ENCODE results near the gene PTPRB.

PTPRB gene

DNA sequence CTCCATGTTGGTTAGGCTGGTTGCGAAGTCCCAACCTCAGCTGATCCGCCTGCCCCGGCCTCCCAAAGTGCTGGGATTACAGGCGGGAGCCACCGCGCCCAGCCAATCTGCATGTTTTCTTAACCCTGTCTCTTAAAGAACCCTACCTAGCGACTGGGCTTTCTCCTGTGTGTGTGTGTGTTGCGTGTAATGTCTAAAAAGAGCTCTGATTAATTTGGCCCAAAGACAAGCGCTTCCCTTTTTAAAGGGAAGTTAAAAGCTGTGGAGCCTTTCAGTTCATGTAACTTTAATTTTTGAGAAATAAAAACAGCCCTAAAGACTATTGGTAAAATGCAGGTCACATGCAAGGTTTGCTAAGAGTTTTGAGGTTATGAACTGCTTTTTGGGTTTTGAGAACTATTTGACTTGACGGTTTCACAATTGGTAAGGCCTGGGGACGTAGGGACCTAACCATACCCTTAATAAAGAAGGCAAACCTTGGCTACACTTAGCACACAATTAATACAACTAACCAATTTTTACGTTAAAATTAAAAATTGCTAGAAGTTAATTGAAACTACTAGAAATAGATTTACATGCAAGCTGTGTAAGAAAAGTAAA, 167.9 kb downstream of the PTPRB start:
- Histone ChIP-seq H3K79me2 (ENCODE audit: insufficient read depth, low read length) (no peaks in the 10 kb centered on the region), H3K9me3 (ENCODE audit: insufficient read depth, low read length, severe bottlenecking) (no peaks in the 10 kb centered on the region), H3K27ac (ENCODE audit: low read length) (no peak overlapping the region), H3K9ac (ENCODE audit: low read depth, low read length) (no peak overlapping the region), H3K4me1 (ENCODE audit: insufficient read depth, low read length) (no peaks in the 10 kb centered on the region), H4K20me1 (ENCODE audit: insufficient read depth, low read length) (no peaks in the 10 kb centered on the region), H3K4me3 (ENCODE audit: low read depth in 1 of 2, low read length in 2 of 2) (no peak overlapping the region), H3K27me3 (ENCODE audit: insufficient read depth, low read length, poor library complexity) (no peaks in the 10 kb centered on the region), H3K36me3 (ENCODE audit: insufficient read depth, low read length) (no peaks in the 10 kb centered on the region), H3K4me2 (ENCODE audit: insufficient read depth, low read length) (no peak overlapping the region), H2AFZ (ENCODE audit: low read depth, low read length) (no peak overlapping the region)
- DNase-seq: no peak
- TF ChIP-seq EZH2 (IDR thresholded peaks at IDR 0.05; ENCODE audit: borderline replicate concordance, low read depth, low read length, severe bottlenecking): no peak
- TF ChIP-seq, protein P1, sequence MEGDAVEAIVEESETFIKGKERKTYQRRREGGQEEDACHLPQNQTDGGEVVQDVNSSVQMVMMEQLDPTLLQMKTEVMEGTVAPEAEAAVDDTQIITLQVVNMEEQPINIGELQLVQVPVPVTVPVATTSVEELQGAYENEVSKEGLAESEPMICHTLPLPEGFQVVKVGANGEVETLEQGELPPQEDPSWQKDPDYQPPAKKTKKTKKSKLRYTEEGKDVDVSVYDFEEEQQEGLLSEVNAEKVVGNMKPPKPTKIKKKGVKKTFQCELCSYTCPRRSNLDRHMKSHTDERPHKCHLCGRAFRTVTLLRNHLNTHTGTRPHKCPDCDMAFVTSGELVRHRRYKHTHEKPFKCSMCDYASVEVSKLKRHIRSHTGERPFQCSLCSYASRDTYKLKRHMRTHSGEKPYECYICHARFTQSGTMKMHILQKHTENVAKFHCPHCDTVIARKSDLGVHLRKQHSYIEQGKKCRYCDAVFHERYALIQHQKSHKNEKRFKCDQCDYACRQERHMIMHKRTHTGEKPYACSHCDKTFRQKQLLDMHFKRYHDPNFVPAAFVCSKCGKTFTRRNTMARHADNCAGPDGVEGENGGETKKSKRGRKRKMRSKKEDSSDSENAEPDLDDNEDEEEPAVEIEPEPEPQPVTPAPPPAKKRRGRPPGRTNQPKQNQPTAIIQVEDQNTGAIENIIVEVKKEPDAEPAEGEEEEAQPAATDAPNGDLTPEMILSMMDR (IDR thresholded peaks at IDR 0.05; ENCODE audit: borderline replicate concordance, extremely low read depth, low read length, poor library complexity, severe bottlenecking): no peak
- ATAC-seq (ENCODE audit: insufficient read depth, low read depth): no peak

DNA sequence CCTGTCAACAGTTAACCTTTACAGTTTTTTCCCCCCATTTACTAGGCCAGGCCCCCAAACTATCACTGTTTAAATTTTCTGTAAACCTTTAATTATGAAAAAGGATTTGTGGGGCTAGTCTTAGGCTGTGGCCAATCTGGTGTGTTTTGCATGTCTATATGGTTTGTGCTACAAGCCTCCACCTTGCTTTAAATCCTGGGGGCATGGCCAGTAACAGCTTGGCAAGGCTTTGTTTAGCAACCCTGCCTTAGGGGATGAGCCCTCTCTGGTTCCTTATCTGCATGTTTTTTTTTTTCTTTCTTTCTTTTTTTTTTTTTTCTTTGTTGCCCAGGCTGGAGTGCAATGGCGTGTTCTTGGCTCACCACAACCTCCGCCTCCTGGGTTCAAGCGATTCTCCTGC, 168.5 kb downstream of the PTPRB start:
- no peak overlapping the region for H3K4me2 ChIP-seq (ENCODE audit: insufficient read depth, low read length)
- no peaks in the 10 kb centered on the region for H3K36me3 ChIP-seq (ENCODE audit: insufficient read depth, low read length)
- ATAC-seq (ENCODE audit: insufficient read depth, low read depth): no peak
- no peaks in the 10 kb centered on the region for H3K4me1 ChIP-seq (ENCODE audit: insufficient read depth, low read length)
- H3K4me3 ChIP-seq (ENCODE audit: low read depth in 1 of 2, low read length in 2 of 2): no peak overlapping the region
- no peak overlapping the region for H3K9ac ChIP-seq (ENCODE audit: low read depth, low read length)
- DNase-seq: no peak
- no peaks in the 10 kb centered on the region for H4K20me1 ChIP-seq (ENCODE audit: insufficient read depth, low read length)
- TF ChIP-seq, protein P1 (IDR thresholded peaks at IDR 0.05; ENCODE audit: borderline replicate concordance, extremely low read depth, low read length, poor library complexity, severe bottlenecking): no peak
- TF ChIP-seq EZH2 (IDR thresholded peaks at IDR 0.05; ENCODE audit: borderline replicate concordance, low read depth, low read length, severe bottlenecking): no peak
- H3K79me2 ChIP-seq (ENCODE audit: insufficient read depth, low read length): no peaks in the 10 kb centered on the region
- no peak overlapping the region for H2AFZ ChIP-seq (ENCODE audit: low read depth, low read length)
- no peaks in the 10 kb centered on the region for H3K27me3 ChIP-seq (ENCODE audit: insufficient read depth, low read length, poor library complexity)
- H3K27ac ChIP-seq (ENCODE audit: low read length): no peak overlapping the region
- peaks cover 3% of the 10 kb centered on the region for H3K9me3 ChIP-seq (ENCODE audit: insufficient read depth, low read length, severe bottlenecking)

DNA sequence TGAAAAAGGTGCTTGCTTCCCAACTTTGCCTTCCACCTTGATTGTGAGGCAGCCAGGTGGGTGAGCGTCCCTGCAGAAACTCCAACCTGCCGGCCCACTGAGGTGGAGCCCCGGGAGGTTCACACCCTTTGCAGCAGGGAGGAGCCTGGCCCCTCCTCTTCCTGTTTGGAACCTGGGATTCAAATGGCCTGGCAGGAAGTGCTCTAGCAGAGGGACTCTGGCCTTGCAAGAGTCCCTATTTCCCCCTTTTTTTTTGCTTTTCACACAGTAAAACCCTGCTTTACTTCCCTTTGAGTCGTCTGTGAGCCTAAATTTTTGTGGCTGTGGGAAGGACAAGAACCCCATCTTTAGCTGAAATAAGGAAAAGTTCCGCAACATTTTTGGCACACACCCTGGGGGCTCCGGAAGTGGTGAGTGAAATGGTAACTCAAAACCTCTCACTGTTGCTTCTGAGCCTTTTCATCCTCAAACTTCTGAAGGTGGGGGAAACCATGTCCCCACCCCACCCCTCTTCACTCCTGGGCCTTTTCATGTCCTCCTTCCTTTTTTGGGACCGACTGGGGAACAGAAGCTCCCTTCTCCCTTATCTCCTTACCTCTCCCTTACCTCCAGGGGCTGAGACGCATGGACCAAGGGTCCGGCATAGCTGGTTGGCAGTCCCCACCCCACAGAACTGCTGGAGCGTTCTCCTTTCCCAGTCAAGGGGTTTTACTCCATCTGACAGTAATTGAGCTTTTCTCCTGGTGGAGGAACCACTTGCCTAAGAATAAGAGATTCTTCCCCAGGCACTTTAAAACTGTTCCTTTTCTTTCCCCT, 169.1 kb downstream of the PTPRB start:
- Histone ChIP-seq H3K27me3 (ENCODE audit: insufficient read depth, low read length, poor library complexity) (no peaks in the 10 kb centered on the region), H3K4me3 (ENCODE audit: low read depth in 1 of 2, low read length in 2 of 2) (no peak overlapping the region), H3K36me3 (ENCODE audit: insufficient read depth, low read length) (no peaks in the 10 kb centered on the region), H4K20me1 (ENCODE audit: insufficient read depth, low read length) (no peaks in the 10 kb centered on the region), H3K4me2 (ENCODE audit: insufficient read depth, low read length) (no peak overlapping the region), H3K4me1 (ENCODE audit: insufficient read depth, low read length) (no peaks in the 10 kb centered on the region), H3K9ac (ENCODE audit: low read depth, low read length) (no peak overlapping the region), H3K9me3 (ENCODE audit: insufficient read depth, low read length, severe bottlenecking) (peaks cover 3% of the 10 kb centered on the region), H3K27ac (ENCODE audit: low read length) (no peak overlapping the region), H2AFZ (ENCODE audit: low read depth, low read length) (no peak overlapping the region), H3K79me2 (ENCODE audit: insufficient read depth, low read length) (no peaks in the 10 kb centered on the region)
- no peak for ATAC-seq (ENCODE audit: insufficient read depth, low read depth)
- no peak for TF ChIP-seq EZH2 (IDR thresholded peaks at IDR 0.05; ENCODE audit: borderline replicate concordance, low read depth, low read length, severe bottlenecking)
- TF ChIP-seq, protein P1 (IDR thresholded peaks at IDR 0.05; ENCODE audit: borderline replicate concordance, extremely low read depth, low read length, poor library complexity, severe bottlenecking): no peak
- no peak for DNase-seq

Measured in DND-41 (cell line).